Right ventricle myocardium inferior (tissue), 1 donor: Measurements from ENCODE around the gene POPDC3. TPM values are rescaled to one million over a fixed set of nuclear protein-coding genes. Genes with fewer than 3 reads are reported as not detected.

Experiments
- ATAC-seq: fragments of 200-7000 bp; cut with Tn5 transposase; one replicate; pipeline ENCODE4 v1.9.1; 2020; ENCODE audit warnings: mild to moderate bottlenecking, moderate library complexity
- DNase-seq: peaks from one replicate; pipeline ENCODE4 v3.0.0; 2021; ENCODE audit errors: missing footprints
- intact Hi-C: fragments of 100-400 bp; cut with DNase I; formaldehyde crosslinking; loops from one replicate; pipeline ENCODE4 v1.11.0; 2022
- total RNA-seq: library from RNA; stranded (reverse); fragmentation: NEBNext Ultra II Directional; extraction: Animal tissue kit (Norgen Biotek cat#: 25700); gene quantifications from one replicate; pipeline ENCODE4 v1.2.1, GENCODE V29; 2021
- donor health status: DM: no; HTN: yes; CAD: no; lungs with severe emphysema.

POPDC3 gene
- total RNA-seq, 1 donor from 2014 or later = 47.8 TPM

- intact Hi-C loops = no loop called here
- no peak for DNase-seq
- ATAC-seq = no peak
Measured at GRCh38 chr6:105111105-105111504, 68.7 kb downstream of the POPDC3 start.

- ATAC-seq = no peak
- DNase-seq = no peak
- intact Hi-C loops = no loop called here
Measured at GRCh38 chr6:105109955-105110895, 69.6 kb downstream of the POPDC3 start.

- ATAC-seq = no peak
- intact Hi-C loops = no loop called here
- DNase-seq = no peak
Measured at GRCh38 chr6:105108631-105109262, 71.1 kb downstream of the POPDC3 start.

Other genes with a start within 250 kb of the POPDC3 start
- gene LIN28B, start 222.9 kb downstream of the POPDC3 start, total RNA-seq = not detected
- 26.6 TPM for gene PREP, start 223.1 kb upstream of the POPDC3 start, total RNA-seq